ENCODE results near the gene TBC1D7.

Gene TBC1D7

DNA sequence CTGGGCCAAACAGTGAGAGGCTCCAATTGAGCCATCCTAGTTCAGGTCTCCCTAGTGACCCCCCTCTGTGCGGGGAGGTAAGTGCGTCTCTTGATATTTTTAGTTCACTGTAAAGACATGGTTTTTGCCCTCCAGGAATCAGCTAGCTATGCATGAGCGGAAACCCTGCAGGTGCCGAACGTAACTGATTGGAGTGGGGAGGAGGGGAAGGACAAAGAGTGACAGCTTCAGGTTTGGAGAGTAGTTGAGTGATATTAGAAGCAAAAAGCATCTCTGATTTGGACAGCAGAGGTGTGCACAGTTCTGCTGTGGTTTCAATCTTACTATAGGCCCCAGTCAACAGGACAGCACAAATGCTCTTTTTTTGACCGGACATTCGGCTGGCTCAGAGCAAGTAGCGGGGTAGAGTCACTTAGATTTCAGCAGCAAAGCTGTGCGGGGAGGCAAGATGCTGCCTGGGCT is 31.8 kb downstream of the TBC1D7 start:
- no peaks in the 10 kb centered on the region for H3K9me3 ChIP-seq (ENCODE audit: control insufficient read depth, insufficient read depth, low read length)
- no peaks in the 10 kb centered on the region for H3K79me2 ChIP-seq (ENCODE audit: control insufficient read depth, low read length)
- H3K9me2 ChIP-seq (replicated peaks; ENCODE audit: control insufficient read depth, low read length): no peaks in the 10 kb centered on the region
- TF ChIP-seq, protein P1, sequence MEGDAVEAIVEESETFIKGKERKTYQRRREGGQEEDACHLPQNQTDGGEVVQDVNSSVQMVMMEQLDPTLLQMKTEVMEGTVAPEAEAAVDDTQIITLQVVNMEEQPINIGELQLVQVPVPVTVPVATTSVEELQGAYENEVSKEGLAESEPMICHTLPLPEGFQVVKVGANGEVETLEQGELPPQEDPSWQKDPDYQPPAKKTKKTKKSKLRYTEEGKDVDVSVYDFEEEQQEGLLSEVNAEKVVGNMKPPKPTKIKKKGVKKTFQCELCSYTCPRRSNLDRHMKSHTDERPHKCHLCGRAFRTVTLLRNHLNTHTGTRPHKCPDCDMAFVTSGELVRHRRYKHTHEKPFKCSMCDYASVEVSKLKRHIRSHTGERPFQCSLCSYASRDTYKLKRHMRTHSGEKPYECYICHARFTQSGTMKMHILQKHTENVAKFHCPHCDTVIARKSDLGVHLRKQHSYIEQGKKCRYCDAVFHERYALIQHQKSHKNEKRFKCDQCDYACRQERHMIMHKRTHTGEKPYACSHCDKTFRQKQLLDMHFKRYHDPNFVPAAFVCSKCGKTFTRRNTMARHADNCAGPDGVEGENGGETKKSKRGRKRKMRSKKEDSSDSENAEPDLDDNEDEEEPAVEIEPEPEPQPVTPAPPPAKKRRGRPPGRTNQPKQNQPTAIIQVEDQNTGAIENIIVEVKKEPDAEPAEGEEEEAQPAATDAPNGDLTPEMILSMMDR (IDR thresholded peaks at IDR 0.05; ENCODE audit: low read depth, low read length, poor library complexity, severe bottlenecking): no peak
- TF ChIP-seq EZH2phosphoT487 (IDR thresholded peaks at IDR 0.05; ENCODE audit: borderline replicate concordance, low read length): no peak
- H3K4me1 ChIP-seq (ENCODE audit: control insufficient read depth, low read length): peaks cover 18% of the 10 kb centered on the region
- H3K4me3 ChIP-seq (ENCODE audit: low read length): no peak overlapping the region
- H3F3A ChIP-seq (ENCODE audit: control insufficient read depth, insufficient read depth): no peaks in the 10 kb centered on the region
- H3K4me2 ChIP-seq (ENCODE audit: low read length): peak overlapping the region; percentile 23; the same call in 1 of the 2 replicates
- no peaks in the 10 kb centered on the region for H3K27me3 ChIP-seq (ENCODE audit: control insufficient read depth, low read length)
- no peaks in the 10 kb centered on the region for H4K20me1 ChIP-seq (ENCODE audit: control insufficient read depth, insufficient read depth, low read depth, low read length)
- no peaks in the 10 kb centered on the region for H3K36me3 ChIP-seq (ENCODE audit: control insufficient read depth, low read length)
- H3K27ac ChIP-seq (ENCODE audit: low read depth, low read length): no peak overlapping the region

DNA sequence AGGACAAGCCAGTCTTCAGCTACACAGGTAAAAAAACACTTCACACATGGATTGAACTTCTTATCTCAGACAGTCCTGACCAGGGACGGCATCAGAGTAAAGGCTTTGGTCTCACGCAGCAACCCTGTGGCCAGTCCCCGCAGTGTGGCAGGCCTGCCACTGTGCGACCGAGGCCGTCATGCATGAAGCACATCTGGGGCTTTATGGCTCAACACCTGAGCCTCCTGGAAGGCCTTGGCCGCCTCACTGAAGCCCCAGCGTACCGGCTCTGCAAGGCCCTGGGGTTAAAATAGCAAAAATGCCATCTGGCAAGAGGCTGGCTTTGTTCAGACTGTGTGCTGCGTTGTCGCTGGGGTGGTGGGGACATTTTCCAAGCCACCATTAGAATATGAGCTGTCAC is 32.8 kb downstream of the TBC1D7 start:
- no peaks in the 10 kb centered on the region for H3K9me2 ChIP-seq (replicated peaks; ENCODE audit: control insufficient read depth, low read length)
- no peaks in the 10 kb centered on the region for H3K27me3 ChIP-seq (ENCODE audit: control insufficient read depth, low read length)
- peaks cover 18% of the 10 kb centered on the region for H3K4me1 ChIP-seq (ENCODE audit: control insufficient read depth, low read length)
- no peak overlapping the region for H3K27ac ChIP-seq (ENCODE audit: low read depth, low read length)
- no peaks in the 10 kb centered on the region for H4K20me1 ChIP-seq (ENCODE audit: control insufficient read depth, insufficient read depth, low read depth, low read length)
- no peak overlapping the region for H3K4me3 ChIP-seq (ENCODE audit: low read length)
- H3K36me3 ChIP-seq (ENCODE audit: control insufficient read depth, low read length): no peaks in the 10 kb centered on the region
- H3K4me2 ChIP-seq (ENCODE audit: low read length): no peak overlapping the region
- no peaks in the 10 kb centered on the region for H3F3A ChIP-seq (ENCODE audit: control insufficient read depth, insufficient read depth)
- no peaks in the 10 kb centered on the region for H3K79me2 ChIP-seq (ENCODE audit: control insufficient read depth, low read length)
- H3K9me3 ChIP-seq (ENCODE audit: control insufficient read depth, insufficient read depth, low read length): no peaks in the 10 kb centered on the region
- TF ChIP-seq EZH2phosphoT487 (IDR thresholded peaks at IDR 0.05; ENCODE audit: borderline replicate concordance, low read length): no peak
- TF ChIP-seq, protein P1 (IDR thresholded peaks at IDR 0.05; ENCODE audit: low read depth, low read length, poor library complexity, severe bottlenecking): no peak

DNA sequence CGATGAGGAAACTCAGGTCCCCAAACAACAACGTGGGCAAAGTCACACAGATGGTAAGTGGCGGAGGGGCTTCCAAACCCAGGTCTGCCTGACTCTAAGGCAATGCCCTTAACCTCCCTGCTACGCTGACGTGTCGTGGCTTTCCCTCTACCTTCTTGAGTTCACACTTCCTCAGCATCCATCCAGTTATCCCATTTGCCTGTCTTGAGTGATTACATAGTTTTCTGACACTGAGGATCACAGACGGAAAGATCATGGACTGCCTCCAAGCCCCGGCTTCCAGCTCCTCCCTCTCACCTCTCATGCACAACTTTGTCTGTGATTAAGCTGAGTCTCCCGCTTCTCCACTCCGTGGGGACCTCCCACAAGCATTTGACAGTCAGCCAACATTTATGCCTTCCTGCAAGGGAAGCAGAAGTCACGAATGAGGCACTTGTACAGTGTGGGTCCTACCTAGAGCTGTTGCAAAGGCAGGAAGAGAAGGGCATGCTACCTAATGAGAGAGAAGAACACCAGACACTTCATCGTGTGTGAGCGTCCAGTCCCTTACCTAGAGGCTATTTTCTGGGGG is 33.8 kb downstream of the TBC1D7 start:
- Histone ChIP-seq H3F3A (ENCODE audit: control insufficient read depth, insufficient read depth) (no peaks in the 10 kb centered on the region), H3K27me3 (ENCODE audit: control insufficient read depth, low read length) (no peaks in the 10 kb centered on the region), H4K20me1 (ENCODE audit: control insufficient read depth, insufficient read depth, low read depth, low read length) (no peaks in the 10 kb centered on the region), H3K79me2 (ENCODE audit: control insufficient read depth, low read length) (no peaks in the 10 kb centered on the region), H3K9me2 (replicated peaks; ENCODE audit: control insufficient read depth, low read length) (no peaks in the 10 kb centered on the region), H3K4me1 (ENCODE audit: control insufficient read depth, low read length) (peaks cover 18% of the 10 kb centered on the region), H3K36me3 (ENCODE audit: control insufficient read depth, low read length) (no peaks in the 10 kb centered on the region), H3K27ac (ENCODE audit: low read depth, low read length) (no peak overlapping the region), H3K4me2 (ENCODE audit: low read length) (no peak overlapping the region), H3K9me3 (ENCODE audit: control insufficient read depth, insufficient read depth, low read length) (no peaks in the 10 kb centered on the region), H3K4me3 (ENCODE audit: low read length) (no peak overlapping the region)
- no peak for TF ChIP-seq EZH2phosphoT487 (IDR thresholded peaks at IDR 0.05; ENCODE audit: borderline replicate concordance, low read length)
- TF ChIP-seq, protein P1 (IDR thresholded peaks at IDR 0.05; ENCODE audit: low read depth, low read length, poor library complexity, severe bottlenecking): no peak

Data from DOHH2 (cell line).